ENCODE results near the gene ZNF8. TPM values are rescaled to one million over a fixed set of nuclear protein-coding genes. Genes with fewer than 3 reads are reported as not detected.
A peak's percentile ranks its signal among the peaks of the same experiment; 100 is the strongest.
"Not testable (repeated sequence)": the region's sequence is repeated elsewhere in the genome, so short reads cannot be mapped to it uniquely, and the experiment has no call there.

ZNF8 gene
- total RNA-seq, 1 donor, result 10.5 TPM

GRCh38 chr19:58334691-58335249, 56.0 kb downstream of the ZNF8 start:
- DNase-seq (ENCODE audit: low read depth in 2 of 3, low spot score in 2 of 3), result no peak

GRCh38 chr19:58335630-58336029, 56.9 kb downstream of the ZNF8 start:
- DNase-seq (ENCODE audit: low read depth in 2 of 3, low spot score in 2 of 3), result no peak

- DNase-seq (ENCODE audit: low read depth in 2 of 3, low spot score in 2 of 3), result no peak
These were observed 57.5 kb downstream of the ZNF8 start for GRCh38 chr19:58336216-58336615.

GRCh38 chr19:58336820-58337219, 58.1 kb downstream of the ZNF8 start:
- DNase-seq (ENCODE audit: low read depth in 2 of 3, low spot score in 2 of 3), result no peak

GRCh38 chr19:58338336-58338735, 59.6 kb downstream of the ZNF8 start:
- no peak for DNase-seq (ENCODE audit: low read depth in 2 of 3, low spot score in 2 of 3)

GRCh38 chr19:58338825-58339558, 60.2 kb downstream of the ZNF8 start:
- DNase-seq (ENCODE audit: low read depth in 2 of 3, low spot score in 2 of 3), result no peak

- DNase-seq (ENCODE audit: low read depth in 2 of 3, low spot score in 2 of 3), result no peak
These were observed 66.8 kb downstream of the ZNF8 start for GRCh38 chr19:58345558-58345957.

GRCh38 chr19:58346961-58347929, 68.5 kb downstream of the ZNF8 start:
- DNase-seq (ENCODE audit: low read depth in 2 of 3, low spot score in 2 of 3), result peak; percentile 58 to 77 (median 76)

- DNase-seq (ENCODE audit: low read depth in 2 of 3, low spot score in 2 of 3), result not testable (repeated sequence)
These were observed 69.3 kb downstream of the ZNF8 start for GRCh38 chr19:58348080-58348479.

- no peak for DNase-seq (ENCODE audit: low read depth in 2 of 3, low spot score in 2 of 3)
These were observed 70.8 kb downstream of the ZNF8 start for GRCh38 chr19:58349590-58349989.

GRCh38 chr19:58350001-58350861, 71.5 kb downstream of the ZNF8 start:
- no peak for DNase-seq (ENCODE audit: low read depth in 2 of 3, low spot score in 2 of 3)

GRCh38 chr19:58350871-58351557, 72.3 kb downstream of the ZNF8 start:
- no peak for DNase-seq (ENCODE audit: low read depth in 2 of 3, low spot score in 2 of 3)

GRCh38 chr19:58351558-58351878, 72.8 kb downstream of the ZNF8 start:
- no peak for DNase-seq (ENCODE audit: low read depth in 2 of 3, low spot score in 2 of 3)

- DNase-seq (ENCODE audit: low read depth in 2 of 3, low spot score in 2 of 3), result no peak
These were observed 73.4 kb downstream of the ZNF8 start for GRCh38 chr19:58351990-58352755.

Small RNA genes within 50 kb of the gene (small RNA-seq; reads per million reads assigned to genes)
- gene MIR6806, result not detected

Other genes starting within 250 kb of the ZNF8 start
- 0.81 TPM for gene ZSCAN1, start 244.9 kb upstream of the ZNF8 start, total RNA-seq
- gene ZNF135, start 219.7 kb upstream of the ZNF8 start, total RNA-seq, result 14.8 TPM
- 178 TPM for gene ZSCAN18, start 180.7 kb upstream of the ZNF8 start, total RNA-seq
- gene ZNF329, start 128.2 kb upstream of the ZNF8 start, total RNA-seq, result 9.4 TPM
- 34.7 TPM for gene ZNF274, start 95.9 kb upstream of the ZNF8 start, total RNA-seq
- gene ZNF544, start 50.0 kb upstream of the ZNF8 start, total RNA-seq, result 57.1 TPM
- 49.0 TPM for gene ERVK3-1, start 26.4 kb downstream of the ZNF8 start, total RNA-seq
- 3.0 TPM for gene ZSCAN22, start 48.0 kb downstream of the ZNF8 start, total RNA-seq
- gene A1BG, start 74.5 kb downstream of the ZNF8 start, total RNA-seq, result 10.0 TPM
- 4.8 TPM for gene ZNF497, start 83.8 kb downstream of the ZNF8 start, total RNA-seq
- 6.2 TPM for gene ZNF837, start 102.1 kb downstream of the ZNF8 start, total RNA-seq
- 7,116 TPM for gene RPS5, start 108.3 kb downstream of the ZNF8 start, total RNA-seq
- gene RNF225, start 116.7 kb downstream of the ZNF8 start, total RNA-seq, result 0.81 TPM
- gene ZNF584, start 129.7 kb downstream of the ZNF8 start, total RNA-seq, result 11.3 TPM
- gene ZNF132, start 161.2 kb downstream of the ZNF8 start, total RNA-seq, result 5.9 TPM
- 19.1 TPM for gene ZNF324B, start 172.7 kb downstream of the ZNF8 start, total RNA-seq
- gene ZNF324, start 188.1 kb downstream of the ZNF8 start, total RNA-seq, result 21.3 TPM
- gene ZNF446, start 197.4 kb downstream of the ZNF8 start, total RNA-seq, result 16.2 TPM
- gene SLC27A5, start 233.0 kb downstream of the ZNF8 start, total RNA-seq, result 24.2 TPM
- gene ZBTB45, start 240.9 kb downstream of the ZNF8 start, total RNA-seq, result 14.3 TPM

Measured in hematopoietic multipotent progenitor cell (in vitro differentiated cells).